ENCODE measurements around the gene F5.

The F5 gene
- 7.5 to 23.4 (median 15.9) reads per million in 3 donors for total RNA-seq

- peak within 1 kb of the TSS; percentile 47 for H3K27ac ChIP-seq (ENCODE audit: insufficient read depth, low read length, poor library complexity, severe bottlenecking)
- peaks cover 14% of the 10 kb centered on the region for H3K4me1 ChIP-seq (ENCODE audit: control insufficient read depth, insufficient read depth, low read length, poor library complexity, severe bottlenecking)
- peak within 1 kb of the TSS; percentile 55 for H3K4me3 ChIP-seq (ENCODE audit: insufficient read depth, low read depth, low read length, poor library complexity, severe bottlenecking)
- no peaks in the 10 kb centered on the region for H3K36me3 ChIP-seq (ENCODE audit: control insufficient read depth, insufficient read depth, low read length)
- no peaks in the 10 kb centered on the region for H3K9me3 ChIP-seq (ENCODE audit: control insufficient read depth, low read length)
- H3K27me3 ChIP-seq (replicated peaks; ENCODE audit: control insufficient read depth, insufficient read depth, low read length, poor library complexity, severe bottlenecking): no peaks in the 10 kb centered on the region
- peak; percentile 39 to 57 (median 53) for DNase-seq
Observed at GRCh38 chr1:169586395-169587255, at the start of gene F5. F5 (minus strand) TSS chr1:169586481; CDS start chr1:169586386, 95 bp downstream.

GRCh38 chr1:169634877-169635276, 48.6 kb upstream of the F5 start:
- Histone ChIP-seq H3K9me3 (ENCODE audit: control insufficient read depth, low read length) (peaks cover 13% of the 10 kb centered on the region), H3K27ac (ENCODE audit: insufficient read depth, low read length, poor library complexity, severe bottlenecking) (no peak overlapping the region), H3K27me3 (replicated peaks; ENCODE audit: control insufficient read depth, insufficient read depth, low read length, poor library complexity, severe bottlenecking) (no peaks in the 10 kb centered on the region)

GRCh38 chr1:169634145-169634544, 47.9 kb upstream of the F5 start:
- H3K4me3 ChIP-seq (ENCODE audit: insufficient read depth, low read depth, low read length, poor library complexity, severe bottlenecking): no peak overlapping the region
- no peak overlapping the region for H3K27ac ChIP-seq (ENCODE audit: insufficient read depth, low read length, poor library complexity, severe bottlenecking)
- no peak for DNase-seq
- no peaks in the 10 kb centered on the region for H3K27me3 ChIP-seq (replicated peaks; ENCODE audit: control insufficient read depth, insufficient read depth, low read length, poor library complexity, severe bottlenecking)
- H3K9me3 ChIP-seq (ENCODE audit: control insufficient read depth, low read length): peaks cover 13% of the 10 kb centered on the region
- H3K4me1 ChIP-seq (ENCODE audit: control insufficient read depth, insufficient read depth, low read length, poor library complexity, severe bottlenecking): no peaks in the 10 kb centered on the region
- H3K36me3 ChIP-seq (ENCODE audit: control insufficient read depth, insufficient read depth, low read length): no peaks in the 10 kb centered on the region

More at GRCh38 chr1:169634877-169635276, 48.6 kb upstream of the F5 start:
- Histone ChIP-seq H3K36me3 (ENCODE audit: control insufficient read depth, insufficient read depth, low read length) (no peaks in the 10 kb centered on the region), H3K4me1 (ENCODE audit: control insufficient read depth, insufficient read depth, low read length, poor library complexity, severe bottlenecking) (no peaks in the 10 kb centered on the region), H3K4me3 (ENCODE audit: insufficient read depth, low read depth, low read length, poor library complexity, severe bottlenecking) (no peak overlapping the region)
- DNase-seq: no peak

- Histone ChIP-seq H3K27me3 (replicated peaks; ENCODE audit: control insufficient read depth, insufficient read depth, low read length, poor library complexity, severe bottlenecking) (no peaks in the 10 kb centered on the region), H3K4me1 (ENCODE audit: control insufficient read depth, insufficient read depth, low read length, poor library complexity, severe bottlenecking) (no peaks in the 10 kb centered on the region), H3K9me3 (ENCODE audit: control insufficient read depth, low read length) (peaks cover 13% of the 10 kb centered on the region), H3K27ac (ENCODE audit: insufficient read depth, low read length, poor library complexity, severe bottlenecking) (no peak overlapping the region), H3K4me3 (ENCODE audit: insufficient read depth, low read depth, low read length, poor library complexity, severe bottlenecking) (no peak overlapping the region), H3K36me3 (ENCODE audit: control insufficient read depth, insufficient read depth, low read length) (no peaks in the 10 kb centered on the region)
- DNase-seq: no peak
Observed at GRCh38 chr1:169631249-169631648, 45.0 kb upstream of the F5 start.

GRCh38 chr1:169630006-169630405, 43.7 kb upstream of the F5 start, which contains the start of gene SELP:
SELP (minus strand) TSS chr1:169630124; CDS start chr1:169630074, 50 bp downstream.
- Histone ChIP-seq H3K27ac (ENCODE audit: insufficient read depth, low read length, poor library complexity, severe bottlenecking) (no peak within 1 kb of the TSS), H3K27me3 (replicated peaks; ENCODE audit: control insufficient read depth, insufficient read depth, low read length, poor library complexity, severe bottlenecking) (no peaks in the 10 kb centered on the region), H3K36me3 (ENCODE audit: control insufficient read depth, insufficient read depth, low read length) (no peaks in the 10 kb centered on the region), H3K4me3 (ENCODE audit: insufficient read depth, low read depth, low read length, poor library complexity, severe bottlenecking) (no peak within 1 kb of the TSS), H3K4me1 (ENCODE audit: control insufficient read depth, insufficient read depth, low read length, poor library complexity, severe bottlenecking) (no peaks in the 10 kb centered on the region), H3K9me3 (ENCODE audit: control insufficient read depth, low read length) (peaks cover 13% of the 10 kb centered on the region)
- no peak for DNase-seq

- H3K4me3 ChIP-seq (ENCODE audit: insufficient read depth, low read depth, low read length, poor library complexity, severe bottlenecking): no peak overlapping the region
- H3K4me1 ChIP-seq (ENCODE audit: control insufficient read depth, insufficient read depth, low read length, poor library complexity, severe bottlenecking): peaks cover 4% of the 10 kb centered on the region
- H3K27ac ChIP-seq (ENCODE audit: insufficient read depth, low read length, poor library complexity, severe bottlenecking): no peak overlapping the region
- H3K27me3 ChIP-seq (replicated peaks; ENCODE audit: control insufficient read depth, insufficient read depth, low read length, poor library complexity, severe bottlenecking): no peaks in the 10 kb centered on the region
- no peaks in the 10 kb centered on the region for H3K36me3 ChIP-seq (ENCODE audit: control insufficient read depth, insufficient read depth, low read length)
- no peaks in the 10 kb centered on the region for H3K9me3 ChIP-seq (ENCODE audit: control insufficient read depth, low read length)
- DNase-seq: no peak
Observed at GRCh38 chr1:169624912-169625311, 38.6 kb upstream of the F5 start.

GRCh38 chr1:169624122-169624521, 37.8 kb upstream of the F5 start:
- no peaks in the 10 kb centered on the region for H3K9me3 ChIP-seq (ENCODE audit: control insufficient read depth, low read length)
- no peaks in the 10 kb centered on the region for H3K27me3 ChIP-seq (replicated peaks; ENCODE audit: control insufficient read depth, insufficient read depth, low read length, poor library complexity, severe bottlenecking)
- no peak overlapping the region for H3K27ac ChIP-seq (ENCODE audit: insufficient read depth, low read length, poor library complexity, severe bottlenecking)
- DNase-seq: no peak
- peaks cover 4% of the 10 kb centered on the region for H3K4me1 ChIP-seq (ENCODE audit: control insufficient read depth, insufficient read depth, low read length, poor library complexity, severe bottlenecking)
- H3K36me3 ChIP-seq (ENCODE audit: control insufficient read depth, insufficient read depth, low read length): no peaks in the 10 kb centered on the region
- H3K4me3 ChIP-seq (ENCODE audit: insufficient read depth, low read depth, low read length, poor library complexity, severe bottlenecking): no peak overlapping the region

GRCh38 chr1:169623132-169623926, 37.0 kb upstream of the F5 start:
- H3K27me3 ChIP-seq (replicated peaks; ENCODE audit: control insufficient read depth, insufficient read depth, low read length, poor library complexity, severe bottlenecking): no peaks in the 10 kb centered on the region
- H3K27ac ChIP-seq (ENCODE audit: insufficient read depth, low read length, poor library complexity, severe bottlenecking): no peak overlapping the region
- no peak overlapping the region for H3K4me3 ChIP-seq (ENCODE audit: insufficient read depth, low read depth, low read length, poor library complexity, severe bottlenecking)
- H3K9me3 ChIP-seq (ENCODE audit: control insufficient read depth, low read length): no peaks in the 10 kb centered on the region
- H3K36me3 ChIP-seq (ENCODE audit: control insufficient read depth, insufficient read depth, low read length): no peaks in the 10 kb centered on the region
- peaks cover 4% of the 10 kb centered on the region for H3K4me1 ChIP-seq (ENCODE audit: control insufficient read depth, insufficient read depth, low read length, poor library complexity, severe bottlenecking)
- no peak for DNase-seq

- H3K9me3 ChIP-seq (ENCODE audit: control insufficient read depth, low read length): no peaks in the 10 kb centered on the region
- H3K27me3 ChIP-seq (replicated peaks; ENCODE audit: control insufficient read depth, insufficient read depth, low read length, poor library complexity, severe bottlenecking): no peaks in the 10 kb centered on the region
Observed at GRCh38 chr1:169620565-169620964, 34.3 kb upstream of the F5 start.

GRCh38 chr1:169618367-169618766, 32.1 kb upstream of the F5 start:
- H3K4me3 ChIP-seq (ENCODE audit: insufficient read depth, low read depth, low read length, poor library complexity, severe bottlenecking): no peak overlapping the region
- no peaks in the 10 kb centered on the region for H3K9me3 ChIP-seq (ENCODE audit: control insufficient read depth, low read length)
- no peaks in the 10 kb centered on the region for H3K27me3 ChIP-seq (replicated peaks; ENCODE audit: control insufficient read depth, insufficient read depth, low read length, poor library complexity, severe bottlenecking)
- no peaks in the 10 kb centered on the region for H3K4me1 ChIP-seq (ENCODE audit: control insufficient read depth, insufficient read depth, low read length, poor library complexity, severe bottlenecking)
- no peaks in the 10 kb centered on the region for H3K36me3 ChIP-seq (ENCODE audit: control insufficient read depth, insufficient read depth, low read length)
- H3K27ac ChIP-seq (ENCODE audit: insufficient read depth, low read length, poor library complexity, severe bottlenecking): no peak overlapping the region
- no peak for DNase-seq

More at GRCh38 chr1:169620565-169620964, 34.3 kb upstream of the F5 start:
- no peak for DNase-seq
- no peaks in the 10 kb centered on the region for H3K36me3 ChIP-seq (ENCODE audit: control insufficient read depth, insufficient read depth, low read length)
- no peak overlapping the region for H3K4me3 ChIP-seq (ENCODE audit: insufficient read depth, low read depth, low read length, poor library complexity, severe bottlenecking)
- H3K27ac ChIP-seq (ENCODE audit: insufficient read depth, low read length, poor library complexity, severe bottlenecking): no peak overlapping the region
- peaks cover 4% of the 10 kb centered on the region for H3K4me1 ChIP-seq (ENCODE audit: control insufficient read depth, insufficient read depth, low read length, poor library complexity, severe bottlenecking)

Data from effector memory CD4-positive, alpha-beta T cell (primary cell).